GM08714 (cell line): ENCODE data around the gene TRAPPC2L.

ENCODE experiments used
- H3K4me3 ChIP-seq: fragments of 200-500 bp; sonication (Bioruptor generic); 2 replicates; pipeline ENCODE4 v1.5.1; 2014; ENCODE audit warnings: mild to moderate bottlenecking, low read length, inconsistent platforms
- ZNF274 ChIP-seq: IDR thresholded peaks from 2 replicates; pipeline ENCODE4 v1.6.1; 2012; ENCODE audit warnings: mild to moderate bottlenecking, low read depth, low read length

TRAPPC2L gene

GRCh38 chr16:88911136-88911945 lies 54.4 kb downstream of the TRAPPC2L start:
- H3K4me3 ChIP-seq = no peak overlapping the region
- TF ChIP-seq ZNF274 = no peak

DNA sequence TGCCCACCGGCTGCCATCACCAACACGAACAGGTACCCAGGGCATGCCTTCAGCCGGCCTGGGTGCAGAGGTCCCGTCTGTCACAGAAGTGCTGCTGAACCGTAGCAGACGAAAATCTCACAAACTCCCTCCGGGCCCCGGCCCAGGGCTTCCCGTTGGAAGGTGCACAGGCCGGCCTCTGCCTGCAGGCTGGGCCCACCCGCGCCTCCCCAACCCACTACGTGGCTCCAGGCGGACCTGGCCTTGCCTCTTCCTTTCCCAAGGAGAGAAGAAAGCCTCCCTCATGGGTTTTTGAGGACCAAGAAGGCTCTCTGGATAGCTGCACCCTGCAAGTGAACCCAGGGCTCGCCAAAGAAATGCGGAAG lies 55.0 kb downstream of the TRAPPC2L start:
- no peak for TF ChIP-seq ZNF274
- H3K4me3 ChIP-seq = no peak overlapping the region
